Gastrocnemius medialis (tissue), 4 donors: ENCODE data around the gene TM9SF1. TPM values are rescaled to one million over a fixed set of nuclear protein-coding genes. Genes with fewer than 3 reads are reported as not detected.
A peak's percentile ranks its signal among the peaks of the same experiment; 100 is the strongest.

ENCODE experiments used
- ATAC-seq, 2 donors: fragments of 150-250 bp; one replicate each; pipeline ENCODE4 v1.9.1; 2016
- DNase-seq, 2 donors: peaks; one replicate each; pipeline ENCODE4 v3.0.0-alpha.2; 2019
- H3K27ac ChIP-seq, 4 donors: fragments of 200-600 bp; sonication (generic); 1 replicate in 1 of 4; 2 replicates in 3 of 4; pipeline ENCODE4 v1.5.1; 2016 to 2018; ENCODE audit warnings: mild to moderate bottlenecking in 2 of 4, moderate library complexity in 1 of 4
- H3K27me3 ChIP-seq, 3 donors: fragments of 200-600 bp; sonication (generic) in 2 of 3; 1 replicate in 1 of 3; 2 replicates in 2 of 3; pipeline versions ENCODE4 v1.5.1 to v1.6.0; 2016 to 2019; ENCODE audit warnings: mild to moderate bottlenecking in 1 of 3, moderate library complexity in 1 of 3
- H3K36me3 ChIP-seq, 2 donors: fragments of 200-600 bp; sonication (generic) in 1 of 2; one replicate each; pipeline ENCODE4 v1.5.1; 2017 to 2018
- H3K4me1 ChIP-seq, 2 donors: fragments of 200-600 bp; sonication (generic) in 1 of 2; one replicate each; pipeline ENCODE4 v1.5.1; 2016 to 2017; ENCODE audit warnings: mild to moderate bottlenecking in 2 of 2
- H3K4me3 ChIP-seq, 4 donors: fragments of 200-600 bp; sonication (generic) in 3 of 4; 1 replicate in 1 of 4; 2 replicates in 3 of 4; pipeline ENCODE4 v1.5.1; 2016 to 2019; ENCODE audit warnings: mild to moderate bottlenecking in 2 of 4
- H3K9me3 ChIP-seq, 3 donors: fragments of 200-600 bp; sonication (generic) in 2 of 3; 1 replicate in 1 of 3; 2 replicates in 2 of 3; pipeline ENCODE4 v1.5.1; 2016 to 2019
- CTCF ChIP-seq, 5 experiments: fragments of 450-650 bp in 3 of 5; fragments of 200-600 bp in 2 of 5; sonication (generic) in 2 of 5; IDR thresholded peaks in 4 of 5; conservative IDR thresholded peaks in 1 of 5; 1 replicate in 4 of 5; 2 replicates in 1 of 5; pipeline ENCODE4 v1.5.1; 2016 to 2019; ENCODE audit warnings: antibody characterized with exemption in 5 of 5, mild to moderate bottlenecking in 3 of 5, moderate library complexity in 3 of 5
- POLR2A ChIP-seq, 2 donors: fragments of 450-650 bp; IDR thresholded peaks; one replicate each; pipeline ENCODE4 v1.6.1; 2017; ENCODE audit warnings: antibody characterized with exemption in 2 of 2, mild to moderate bottlenecking in 2 of 2, moderate library complexity in 2 of 2
- in situ Hi-C, 4 donors: fragments of 200-750 bp; cut with MboI; loops; one replicate each; pipeline versions ENCODE4 v1.15.0 to v1.8.0; 2017; ENCODE audit warnings: low sequenced_read_pairs in 4 of 4
- intact Hi-C: fragments of 100-400 bp; cut with DNase I; formaldehyde crosslinking; loops from one replicate; pipeline ENCODE4 v1.15.1; 2023; ENCODE audit warnings: low total_unique reads
- total RNA-seq, 4 donors: library from RNA; depleted of rRNA; stranded (reverse); fragments of >200 nt; gene quantifications; one replicate each; pipeline versions ENCODE4 v1.1.0 to v1.2.3, GENCODE V29; 2016

Gene TM9SF1
- total RNA-seq, 4 donors from 2014 or later, result 31.4 to 46.4 (median 36.7) TPM

GRCh38 chr14:24181371-24182077 is 13.7 kb downstream of the TM9SF1 start:
- H3K27ac ChIP-seq, result no peak overlapping the region
- no peaks in the 10 kb centered on the region for H3K27me3 ChIP-seq
- H3K9me3 ChIP-seq, result no peaks in the 10 kb centered on the region
- ATAC-seq (no peak), DNase-seq (no peak)
- in situ Hi-C loops, result no loop called here
- intact Hi-C loops, result no loop called here
- H3K4me1 ChIP-seq, result peaks cover 9 to 13% of the 10 kb centered on the region in 2 donors
- TF ChIP-seq POLR2A (IDR thresholded peaks at IDR 0.05), result no peak
- no peak for TF ChIP-seq CTCF (IDR thresholded peaks at IDR 0.05 in 4 of 5, conservative IDR thresholded peaks at IDR 0.05 in 1 of 5)
- no peak overlapping the region for H3K4me3 ChIP-seq
- H3K36me3 ChIP-seq, result peaks cover 0 to 80% of the 10 kb centered on the region in 2 donors

GRCh38 chr14:24179961-24180796 is 15.1 kb downstream of the TM9SF1 start:
- DNase-seq, result no peak
- in situ Hi-C loops, result no loop called here
- H3K9me3 ChIP-seq, result no peaks in the 10 kb centered on the region
- H3K27ac ChIP-seq, result peak overlapping the region; percentile 69 to 74 (median 70)
- ATAC-seq, result peak; percentile 88 to 93
- peaks cover 0 to 66% of the 10 kb centered on the region in 2 donors for H3K36me3 ChIP-seq
- H3K4me1 ChIP-seq, result peaks cover 9 to 13% of the 10 kb centered on the region in 2 donors
- TF ChIP-seq CTCF (IDR thresholded peaks at IDR 0.05 in 4 of 5, conservative IDR thresholded peaks at IDR 0.05 in 1 of 5) (no peak), POLR2A (IDR thresholded peaks at IDR 0.05) (no peak)
- intact Hi-C loops, result no loop called here
- no peak overlapping the region for H3K4me3 ChIP-seq
- H3K27me3 ChIP-seq, result no peaks in the 10 kb centered on the region

GRCh38 chr14:24179294-24179960 is 15.8 kb downstream of the TM9SF1 start:
- H3K36me3 ChIP-seq, result peaks cover 0 to 59% of the 10 kb centered on the region in 2 donors
- no peak for DNase-seq
- peak in 1 of 2 donors; percentile 7 for ATAC-seq
- no peak for TF ChIP-seq POLR2A (IDR thresholded peaks at IDR 0.05)
- no peak for TF ChIP-seq CTCF (IDR thresholded peaks at IDR 0.05 in 4 of 5, conservative IDR thresholded peaks at IDR 0.05 in 1 of 5)
- H3K4me1 ChIP-seq, result peaks cover 9 to 13% of the 10 kb centered on the region in 2 donors
- peak overlapping the region; percentile 69 to 74 (median 70) for H3K27ac ChIP-seq
- H3K4me3 ChIP-seq, result no peak overlapping the region
- no peaks in the 10 kb centered on the region for H3K9me3 ChIP-seq
- H3K27me3 ChIP-seq, result no peaks in the 10 kb centered on the region
- intact Hi-C loops, result no loop called here
- in situ Hi-C loops, result no loop called here

GRCh38 chr14:24178399-24179178 is 16.7 kb downstream of the TM9SF1 start:
- Histone ChIP-seq H3K27ac (peak overlapping the region in 2 of 4 donors; percentile 69 to 71), H3K27me3 (no peaks in the 10 kb centered on the region), H3K4me3 (no peak overlapping the region), H3K9me3 (no peaks in the 10 kb centered on the region), H3K4me1 (peaks cover 9 to 13% of the 10 kb centered on the region in 2 donors), H3K36me3 (peaks cover 0 to 50% of the 10 kb centered on the region in 2 donors)
- ATAC-seq (peak in 1 of 2 donors; percentile 3), DNase-seq (no peak)
- intact Hi-C loops, result no loop called here
- TF ChIP-seq CTCF (IDR thresholded peaks at IDR 0.05 in 4 of 5, conservative IDR thresholded peaks at IDR 0.05 in 1 of 5) (no peak), POLR2A (IDR thresholded peaks at IDR 0.05) (no peak)
- in situ Hi-C loops, result no loop called here
